ENCODE measurements around the gene P3H1. TPM values are rescaled to one million over a fixed set of nuclear protein-coding genes. Genes with fewer than 3 reads are reported as not detected.

P3H1 gene
- total RNA-seq, 1 donor from 2014 or later = 178 TPM

- no peaks in the 10 kb centered on the region for H3K9me3 Mint-ChIP-seq (ENCODE audit: unreplicated experiment)
- DNase-seq (ENCODE audit: low spot score) = no peak
- H3K4me3 Mint-ChIP-seq (ENCODE audit: unreplicated experiment) = no peak overlapping the region
- H3K27ac Mint-ChIP-seq (ENCODE audit: unreplicated experiment) = no peak overlapping the region
- TF ChIP-seq CTCF (IDR thresholded peaks at IDR 0.05; ENCODE audit: unreplicated experiment) = no peak
- peaks cover 14% of the 10 kb centered on the region for H3K36me3 Mint-ChIP-seq (ENCODE audit: low read depth, unreplicated experiment)
- no peaks in the 10 kb centered on the region for H3K27me3 Mint-ChIP-seq (ENCODE audit: unreplicated experiment)
- peaks cover 4% of the 10 kb centered on the region for H3K4me1 Mint-ChIP-seq (ENCODE audit: unreplicated experiment)
Observed at GRCh38 chr1:42740851-42741580, 25.8 kb downstream of the P3H1 start.

- no peaks in the 10 kb centered on the region for H3K27me3 Mint-ChIP-seq (ENCODE audit: unreplicated experiment)
- no peak within 1 kb of the TSS for H3K27ac Mint-ChIP-seq (ENCODE audit: unreplicated experiment)
- peaks cover 6% of the 10 kb centered on the region for H3K36me3 Mint-ChIP-seq (ENCODE audit: low read depth, unreplicated experiment)
- H3K4me1 Mint-ChIP-seq (ENCODE audit: unreplicated experiment) = peaks cover 4% of the 10 kb centered on the region
- no peak for DNase-seq (ENCODE audit: low spot score)
- H3K9me3 Mint-ChIP-seq (ENCODE audit: unreplicated experiment) = no peaks in the 10 kb centered on the region
- no peak for TF ChIP-seq CTCF (IDR thresholded peaks at IDR 0.05; ENCODE audit: unreplicated experiment)
- H3K4me3 Mint-ChIP-seq (ENCODE audit: unreplicated experiment) = no peak within 1 kb of the TSS
Observed at GRCh38 chr1:42739753-42740700, 26.8 kb downstream of the P3H1 start, which contains the start of gene CLDN19. Gene CLDN19, minus strand, starts transcription at chr1:42740236. Its CDS starts 173 bp downstream, at chr1:42740063.

GRCh38 chr1:42738678-42739226, 28.1 kb downstream of the P3H1 start:
- H3K27ac Mint-ChIP-seq (ENCODE audit: unreplicated experiment) = no peak overlapping the region
- peaks cover 4% of the 10 kb centered on the region for H3K4me1 Mint-ChIP-seq (ENCODE audit: unreplicated experiment)
- H3K27me3 Mint-ChIP-seq (ENCODE audit: unreplicated experiment) = peaks cover 1% of the 10 kb centered on the region
- H3K36me3 Mint-ChIP-seq (ENCODE audit: low read depth, unreplicated experiment) = peaks cover 5% of the 10 kb centered on the region
- no peak for DNase-seq (ENCODE audit: low spot score)
- H3K9me3 Mint-ChIP-seq (ENCODE audit: unreplicated experiment) = no peaks in the 10 kb centered on the region
- no peak for TF ChIP-seq CTCF (IDR thresholded peaks at IDR 0.05; ENCODE audit: unreplicated experiment)
- no peak overlapping the region for H3K4me3 Mint-ChIP-seq (ENCODE audit: unreplicated experiment)

GRCh38 chr1:42737986-42738677, 28.7 kb downstream of the P3H1 start:
- H3K36me3 Mint-ChIP-seq (ENCODE audit: low read depth, unreplicated experiment) = peaks cover 5% of the 10 kb centered on the region
- no peak overlapping the region for H3K4me3 Mint-ChIP-seq (ENCODE audit: unreplicated experiment)
- DNase-seq (ENCODE audit: low spot score) = no peak
- no peak overlapping the region for H3K27ac Mint-ChIP-seq (ENCODE audit: unreplicated experiment)
- H3K27me3 Mint-ChIP-seq (ENCODE audit: unreplicated experiment) = peaks cover 2% of the 10 kb centered on the region
- peaks cover 4% of the 10 kb centered on the region for H3K4me1 Mint-ChIP-seq (ENCODE audit: unreplicated experiment)
- H3K9me3 Mint-ChIP-seq (ENCODE audit: unreplicated experiment) = no peaks in the 10 kb centered on the region
- no peak for TF ChIP-seq CTCF (IDR thresholded peaks at IDR 0.05; ENCODE audit: unreplicated experiment)

Data from endothelial cell (in vitro differentiated cells).